Loucy (cell line): ENCODE measurements around the gene IL17RE.

Experiments
- H2AFZ ChIP-seq: fragments of 200-600 bp; sonication (generic); 2 replicates; pipeline ENCODE4 v1.6.0; 2016; ENCODE audit warnings: antibody characterized with exemption, mild to moderate bottlenecking, low read length, moderate library complexity
- H3F3A ChIP-seq: fragments of 200-600 bp; 2 replicates; pipeline ENCODE4 v1.6.0; 2016; ENCODE audit warnings: antibody characterized with exemption, low read depth, mild to moderate bottlenecking
- H3K27me3 ChIP-seq: fragments of 200-600 bp; sonication (generic); 2 replicates; pipeline ENCODE4 v1.6.1; 2014; ENCODE audit warnings: low read length, mild to moderate bottlenecking; ENCODE audit not compliant: insufficient read depth, poor library complexity, severe bottlenecking
- H3K36me3 ChIP-seq: fragments of 200-600 bp; sonication (generic); 2 replicates; pipeline ENCODE4 v1.6.1; 2016; ENCODE audit warnings: low read length; ENCODE audit not compliant: insufficient read depth
- H3K4me1 ChIP-seq: fragments of 200-600 bp; sonication (generic); 2 replicates; pipeline ENCODE4 v1.5.1; 2014; ENCODE audit warnings: low read length, mild to moderate bottlenecking; ENCODE audit not compliant: insufficient read depth, poor library complexity, severe bottlenecking
- H3K4me2 ChIP-seq: fragments of 200-600 bp; sonication (generic); 2 replicates; pipeline ENCODE4 v1.6.0; 2014; ENCODE audit warnings: antibody characterized with exemption, low read length, low read depth, mild to moderate bottlenecking; ENCODE audit not compliant: poor library complexity, severe bottlenecking
- H3K4me3 ChIP-seq: fragments of 200-600 bp; sonication (generic); 2 replicates; pipeline ENCODE4 v1.5.1; 2014; ENCODE audit warnings: low read length, mild to moderate bottlenecking, mixed read lengths; ENCODE audit not compliant: poor library complexity, severe bottlenecking
- H3K79me2 ChIP-seq: fragments of 200-600 bp; sonication (generic); 2 replicates; pipeline ENCODE4 v1.6.1; 2014; ENCODE audit warnings: low read length; ENCODE audit not compliant: insufficient read depth
- H3K9ac ChIP-seq: fragments of 200-600 bp; sonication (generic); 2 replicates; pipeline ENCODE4 v1.6.0; 2014; ENCODE audit warnings: mild to moderate bottlenecking, low read depth, low read length, moderate library complexity; ENCODE audit not compliant: poor library complexity, severe bottlenecking
- H3K9me2 ChIP-seq: fragments of 200-600 bp; sonication (generic); replicated peaks from 2 replicates; pipeline ENCODE4 v1.6.1; 2016; ENCODE audit warnings: low read depth, low read length, mixed read lengths
- H3K9me3 ChIP-seq: fragments of 200-600 bp; sonication (generic); 2 replicates; pipeline ENCODE4 v1.6.1; 2014; ENCODE audit warnings: mild to moderate bottlenecking, antibody characterized with exemption, low read length, low read depth; ENCODE audit not compliant: insufficient read depth
- H4K20me1 ChIP-seq: fragments of 200-600 bp; sonication (generic); 2 replicates; pipeline ENCODE4 v1.6.0; 2014; ENCODE audit warnings: antibody characterized with exemption, low read length, mild to moderate bottlenecking; ENCODE audit not compliant: insufficient read depth, poor library complexity, severe bottlenecking
- EZH2phosphoT487 ChIP-seq: fragments of 200-600 bp; IDR thresholded peaks from 2 replicates; pipeline ENCODE4 v1.6.1; 2018; ENCODE audit warnings: antibody characterized with exemption, mild to moderate bottlenecking, moderate library complexity, borderline replicate concordance
- TF ChIP-seq, protein P1 (sequence below): fragments of 200-600 bp; sonication (generic); conservative IDR thresholded peaks from 2 replicates; pipeline ENCODE4 v1.5.1; 2014; ENCODE audit warnings: mild to moderate bottlenecking, antibody characterized with exemption, low read length

The IL17RE gene

DNA sequence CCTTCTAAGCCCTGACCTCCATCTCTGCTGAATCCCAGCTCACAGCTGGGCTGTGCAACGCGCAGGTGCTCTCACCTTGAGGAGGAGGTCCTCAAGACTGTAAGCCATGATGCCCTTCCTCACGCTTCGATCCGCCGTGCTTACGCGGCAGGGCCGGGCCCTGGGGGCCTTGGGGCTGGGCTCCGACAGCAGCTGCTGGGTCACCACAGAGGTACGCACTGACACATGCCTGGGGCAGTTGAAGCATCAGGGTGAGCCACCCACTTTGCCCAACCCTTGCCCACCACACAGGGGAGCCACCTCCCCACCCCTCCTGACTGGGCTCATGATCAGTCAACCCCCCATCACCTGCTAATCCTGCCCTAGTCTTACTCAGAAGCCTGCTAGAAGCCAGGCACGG lies 25.7 kb upstream of the IL17RE start:
- Histone ChIP-seq H4K20me1 (no peaks in the 10 kb centered on the region), H3K4me3 (no peak overlapping the region), H3K79me2 (no peaks in the 10 kb centered on the region), H3K27me3 (no peaks in the 10 kb centered on the region), H2AFZ (no peak overlapping the region), H3F3A (no peaks in the 10 kb centered on the region), H3K9ac (no peak overlapping the region), H3K4me2 (no peak overlapping the region), H3K4me1 (no peaks in the 10 kb centered on the region), H3K9me2 (no peaks in the 10 kb centered on the region), H3K9me3 (no peaks in the 10 kb centered on the region), H3K36me3 (no peaks in the 10 kb centered on the region)
- TF ChIP-seq, protein P1, sequence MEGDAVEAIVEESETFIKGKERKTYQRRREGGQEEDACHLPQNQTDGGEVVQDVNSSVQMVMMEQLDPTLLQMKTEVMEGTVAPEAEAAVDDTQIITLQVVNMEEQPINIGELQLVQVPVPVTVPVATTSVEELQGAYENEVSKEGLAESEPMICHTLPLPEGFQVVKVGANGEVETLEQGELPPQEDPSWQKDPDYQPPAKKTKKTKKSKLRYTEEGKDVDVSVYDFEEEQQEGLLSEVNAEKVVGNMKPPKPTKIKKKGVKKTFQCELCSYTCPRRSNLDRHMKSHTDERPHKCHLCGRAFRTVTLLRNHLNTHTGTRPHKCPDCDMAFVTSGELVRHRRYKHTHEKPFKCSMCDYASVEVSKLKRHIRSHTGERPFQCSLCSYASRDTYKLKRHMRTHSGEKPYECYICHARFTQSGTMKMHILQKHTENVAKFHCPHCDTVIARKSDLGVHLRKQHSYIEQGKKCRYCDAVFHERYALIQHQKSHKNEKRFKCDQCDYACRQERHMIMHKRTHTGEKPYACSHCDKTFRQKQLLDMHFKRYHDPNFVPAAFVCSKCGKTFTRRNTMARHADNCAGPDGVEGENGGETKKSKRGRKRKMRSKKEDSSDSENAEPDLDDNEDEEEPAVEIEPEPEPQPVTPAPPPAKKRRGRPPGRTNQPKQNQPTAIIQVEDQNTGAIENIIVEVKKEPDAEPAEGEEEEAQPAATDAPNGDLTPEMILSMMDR: peak; percentile 27
- no peak for TF ChIP-seq EZH2phosphoT487

DNA sequence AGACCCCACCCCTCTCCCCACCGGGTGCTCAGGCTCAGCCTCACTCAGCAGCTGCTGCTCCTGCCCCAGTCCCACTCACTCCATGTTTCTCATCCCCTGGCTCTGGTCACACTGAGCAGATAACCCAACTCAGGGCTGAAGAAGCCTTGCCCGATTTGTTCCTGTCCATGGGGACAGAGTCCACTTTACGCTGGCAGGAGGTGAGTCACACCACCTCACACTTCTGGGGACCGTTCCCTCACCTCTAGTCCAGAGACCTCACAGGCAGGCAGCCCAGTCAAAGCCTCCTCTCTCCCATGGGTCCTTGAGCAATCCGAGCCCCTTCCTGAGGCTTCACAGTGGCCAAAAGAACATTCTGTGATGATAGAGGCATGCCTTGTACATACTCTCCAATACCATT lies 23.9 kb upstream of the IL17RE start:
- Histone ChIP-seq H2AFZ (no peak overlapping the region), H3F3A (no peaks in the 10 kb centered on the region), H3K4me3 (no peak overlapping the region), H3K4me1 (no peaks in the 10 kb centered on the region), H3K79me2 (no peaks in the 10 kb centered on the region), H3K4me2 (no peak overlapping the region), H3K9me3 (no peaks in the 10 kb centered on the region), H4K20me1 (no peaks in the 10 kb centered on the region), H3K9me2 (no peaks in the 10 kb centered on the region), H3K9ac (no peak overlapping the region), H3K36me3 (no peaks in the 10 kb centered on the region), H3K27me3 (no peaks in the 10 kb centered on the region)
- no peak for TF ChIP-seq EZH2phosphoT487

DNA sequence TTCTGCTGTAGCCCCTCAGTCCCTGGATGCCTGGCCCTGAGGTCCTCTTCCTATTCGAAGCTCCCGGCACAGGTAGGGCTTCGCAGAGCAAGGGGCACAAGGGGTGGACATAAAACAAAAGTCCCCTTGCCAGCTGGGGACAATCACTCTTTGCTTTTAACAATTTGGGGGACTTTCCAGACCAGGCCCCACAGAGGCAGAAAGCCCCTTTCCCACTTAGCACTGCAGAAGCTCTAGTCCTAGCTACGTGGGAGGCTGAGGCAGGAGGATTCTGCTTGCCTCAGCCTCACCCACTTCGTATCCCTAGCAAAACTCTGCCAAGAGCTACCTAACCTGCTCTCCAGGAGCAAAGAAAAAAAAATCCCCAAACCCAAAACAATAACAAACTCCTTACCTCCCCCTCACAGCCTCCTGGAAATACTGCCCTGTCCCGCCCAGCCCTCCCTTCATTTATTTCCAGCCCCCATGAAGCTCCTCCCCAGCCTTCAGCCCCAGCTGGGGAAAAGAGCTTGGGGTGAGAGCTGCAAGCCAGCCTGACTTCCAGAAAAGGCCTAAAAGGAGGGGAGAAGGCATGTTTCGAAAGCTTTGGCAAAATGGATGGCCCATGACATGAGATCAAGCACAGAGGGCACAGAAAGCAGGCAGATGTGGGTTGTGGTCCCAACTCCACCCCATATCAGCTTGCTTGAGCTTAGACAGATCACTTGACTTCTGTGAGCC lies 22.7 kb upstream of the IL17RE start, which contains the start of gene CIDEC:
Gene CIDEC (minus strand): TSS at position 424 of the 720 bp plus-strand sequence. CDS start 1,767 bp downstream, outside the sequence.
- Histone ChIP-seq H4K20me1 (no peaks in the 10 kb centered on the region), H3K4me2 (no peak within 1 kb of the TSS), H3K36me3 (no peaks in the 10 kb centered on the region), H2AFZ (peak within 1 kb of the TSS; percentile 56; the same call in 1 of the 2 replicates), H3K27me3 (no peaks in the 10 kb centered on the region), H3F3A (no peaks in the 10 kb centered on the region), H3K4me3 (no peak within 1 kb of the TSS), H3K4me1 (no peaks in the 10 kb centered on the region), H3K9ac (no peak within 1 kb of the TSS), H3K79me2 (no peaks in the 10 kb centered on the region), H3K9me3 (no peaks in the 10 kb centered on the region), H3K9me2 (no peaks in the 10 kb centered on the region)
- TF ChIP-seq, protein P1: no peak
- TF ChIP-seq EZH2phosphoT487: no peak

DNA sequence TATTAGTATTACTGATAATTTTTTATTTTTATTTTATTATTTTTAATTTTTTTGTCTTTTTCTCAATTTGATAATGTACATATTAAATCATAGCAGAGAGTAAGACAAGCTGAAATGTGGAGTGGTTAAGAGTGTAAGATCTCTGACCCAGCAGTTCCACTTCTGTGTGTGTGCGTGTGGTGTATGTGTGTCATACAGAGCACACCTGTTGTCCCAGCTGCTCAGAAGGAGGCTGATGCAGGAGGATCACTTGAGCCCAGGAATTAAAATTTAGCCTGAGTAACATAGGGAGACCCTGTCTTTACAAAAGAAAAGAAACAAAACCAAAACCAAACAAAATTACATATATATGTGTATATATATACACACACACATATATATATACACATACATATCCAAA lies 21.2 kb upstream of the IL17RE start:
- Histone ChIP-seq H4K20me1 (no peaks in the 10 kb centered on the region), H3F3A (no peaks in the 10 kb centered on the region), H3K4me1 (no peaks in the 10 kb centered on the region), H3K9me2 (no peaks in the 10 kb centered on the region), H3K4me2 (no peak overlapping the region), H3K9me3 (no peaks in the 10 kb centered on the region), H3K79me2 (no peaks in the 10 kb centered on the region), H3K27me3 (no peaks in the 10 kb centered on the region), H3K9ac (no peak overlapping the region), H2AFZ (no peak overlapping the region), H3K36me3 (no peaks in the 10 kb centered on the region), H3K4me3 (no peak overlapping the region)
- TF ChIP-seq, protein P1: no peak
- no peak for TF ChIP-seq EZH2phosphoT487
